T-helper 1 cell (primary cell): ENCODE data around the gene MRPS24.
"Not testable (repeated sequence)": the region's sequence is repeated elsewhere in the genome, so short reads cannot be mapped to it uniquely, and the experiment has no call there.

ENCODE experiments used
- DNase-seq, 5 donors: peaks; one replicate each; pipeline ENCODE4 v3.0.0-alpha.2; 2012 to 2020
- total RNA-seq, 4 donors: gene quantifications; one replicate each; lab custom pipeline; 2026; lab: John Stamatoyannopoulos, UW

Gene MRPS24
- 1.2 to 2.9 (median 1.6) reads per million in 4 donors for total RNA-seq

- DNase-seq = peak; percentile 93 to 96 (median 94)
Observed at GRCh38 chr7:43869006-43869866, at the start of gene MRPS24. Gene MRPS24 (minus strand): TSS chr7:43869517. CDS start chr7:43869495, 22 bp downstream.

GRCh38 chr7:43915907-43916306, 46.6 kb upstream of the MRPS24 start:
- DNase-seq = no peak

GRCh38 chr7:43914795-43915194, 45.5 kb upstream of the MRPS24 start:
- no peak for DNase-seq

- peak; percentile 15 to 55 (median 31) for DNase-seq
Observed at GRCh38 chr7:43906331-43907010, 37.2 kb upstream of the MRPS24 start, which contains the start of gene URGCP. Gene URGCP (minus strand): TSS chr7:43906596. CDS start chr7:43906575, 21 bp downstream.

GRCh38 chr7:43905956-43906330, 36.6 kb upstream of the MRPS24 start:
- peak in 3 of 5 donors; percentile 13 to 20 (median 15) for DNase-seq

GRCh38 chr7:43905209-43905946, 36.1 kb upstream of the MRPS24 start:
- no peak for DNase-seq

- DNase-seq = no peak
Observed at GRCh38 chr7:43904533-43905208, 35.4 kb upstream of the MRPS24 start.

GRCh38 chr7:43902542-43903054, 33.3 kb upstream of the MRPS24 start:
- DNase-seq = no peak

GRCh38 chr7:43898571-43898970, 29.3 kb upstream of the MRPS24 start:
- not testable (repeated sequence) for DNase-seq

GRCh38 chr7:43895847-43896415, 26.6 kb upstream of the MRPS24 start:
- no peak for DNase-seq

GRCh38 chr7:43891069-43891955, 22.0 kb upstream of the MRPS24 start:
- no peak for DNase-seq

GRCh38 chr7:43890468-43890867, 21.2 kb upstream of the MRPS24 start:
- no peak for DNase-seq

- no peak for DNase-seq
Observed at GRCh38 chr7:43888993-43889945, 20.0 kb upstream of the MRPS24 start.

- no peak for DNase-seq
Observed at GRCh38 chr7:43884617-43885016, 15.3 kb upstream of the MRPS24 start.

GRCh38 chr7:43884209-43884608, 14.9 kb upstream of the MRPS24 start:
- no peak for DNase-seq

- DNase-seq = no peak
Observed at GRCh38 chr7:43880596-43880995, 11.3 kb upstream of the MRPS24 start.

GRCh38 chr7:43879477-43879876, 10.2 kb upstream of the MRPS24 start:
- no peak for DNase-seq

GRCh38 chr7:43878867-43879266, 9.6 kb upstream of the MRPS24 start:
- no peak for DNase-seq
